Ramos (cell line): ENCODE measurements around the gene DYDC2.

Source experiments
- in situ Hi-C: fragments of 300-500 bp; cut with MboI; formaldehyde crosslinking; loops from one replicate; pipeline ENCODE4 v1.14.3; 2022; ENCODE audit warnings: low sequenced_read_pairs; ENCODE audit not compliant: unreplicated experiment

DYDC2 gene

DNA sequence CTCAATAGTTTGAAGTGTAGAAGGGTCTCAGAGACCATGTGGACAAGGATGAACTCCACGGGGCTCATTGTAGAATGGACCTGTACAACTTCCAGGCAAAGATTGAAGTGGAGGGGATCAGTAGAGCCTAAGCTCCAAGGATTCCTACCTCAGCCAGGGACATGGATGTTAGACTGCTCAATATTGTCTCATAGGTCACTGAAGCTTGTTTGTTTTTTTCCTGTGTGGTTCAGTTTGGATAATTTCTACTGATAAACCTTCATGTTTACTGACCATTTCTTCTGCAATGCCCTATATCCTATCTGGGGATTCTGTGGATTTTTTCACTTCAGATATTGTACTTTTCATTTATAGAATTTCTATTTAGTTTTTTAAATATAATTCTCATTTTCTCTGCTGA is 8.9 kb downstream of the DYDC2 start:
- in situ Hi-C loops, result no loop called here

- in situ Hi-C loops, result no loop called here
Observed at GRCh38 chr10:80371467-80371866, 14.9 kb downstream of the DYDC2 start.

DNA sequence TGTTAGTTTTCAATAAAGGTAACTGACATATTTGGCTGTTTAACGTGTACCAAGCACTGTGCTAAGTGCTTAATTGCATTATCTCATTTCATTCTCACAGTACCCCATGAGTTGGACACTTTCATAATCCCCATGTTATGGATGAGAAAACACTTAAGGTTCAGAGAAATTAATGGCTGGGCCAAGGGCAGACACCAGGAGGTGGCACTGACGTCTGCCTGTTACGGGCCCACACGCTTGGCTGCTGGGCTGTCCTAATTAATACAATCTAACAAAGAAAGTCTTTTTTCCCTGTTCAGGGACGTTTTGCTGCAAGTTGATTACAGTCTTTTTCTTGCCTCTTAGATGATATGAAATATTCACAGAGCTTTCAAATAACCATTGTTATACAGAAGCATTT is 16.1 kb downstream of the DYDC2 start:
- in situ Hi-C loops, result no loop called here

GRCh38 chr10:80373502-80373901 is 16.9 kb downstream of the DYDC2 start:
- in situ Hi-C loops, result no loop called here

- in situ Hi-C loops, result no loop called here
Observed at GRCh38 chr10:80379701-80380100, 23.1 kb downstream of the DYDC2 start.

DNA sequence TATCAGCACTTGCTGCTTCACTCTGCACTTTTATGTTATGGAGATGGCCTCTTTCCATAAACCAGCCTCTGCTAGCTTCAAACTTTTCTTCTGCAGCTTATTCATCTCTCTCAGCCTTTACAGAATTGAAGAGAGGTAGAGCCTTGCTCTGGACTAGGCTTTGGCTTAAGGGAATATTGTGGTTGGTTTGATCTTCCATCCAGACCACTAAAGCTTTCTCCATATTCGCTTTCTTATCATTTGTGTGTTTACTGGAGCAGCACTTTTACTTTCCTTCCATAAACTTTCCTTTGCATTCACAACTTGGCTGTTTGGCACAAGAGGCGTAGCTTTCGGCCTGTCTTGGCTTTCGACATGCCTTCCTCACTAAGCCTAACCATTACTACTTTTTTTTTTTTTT is 23.6 kb downstream of the DYDC2 start:
- in situ Hi-C loops, result no loop called here

GRCh38 chr10:80382989-80383388 is 26.4 kb downstream of the DYDC2 start:
- in situ Hi-C loops, result no loop called here

- in situ Hi-C loops, result no loop called here
Observed at GRCh38 chr10:80390740-80391139, 34.2 kb downstream of the DYDC2 start.

DNA sequence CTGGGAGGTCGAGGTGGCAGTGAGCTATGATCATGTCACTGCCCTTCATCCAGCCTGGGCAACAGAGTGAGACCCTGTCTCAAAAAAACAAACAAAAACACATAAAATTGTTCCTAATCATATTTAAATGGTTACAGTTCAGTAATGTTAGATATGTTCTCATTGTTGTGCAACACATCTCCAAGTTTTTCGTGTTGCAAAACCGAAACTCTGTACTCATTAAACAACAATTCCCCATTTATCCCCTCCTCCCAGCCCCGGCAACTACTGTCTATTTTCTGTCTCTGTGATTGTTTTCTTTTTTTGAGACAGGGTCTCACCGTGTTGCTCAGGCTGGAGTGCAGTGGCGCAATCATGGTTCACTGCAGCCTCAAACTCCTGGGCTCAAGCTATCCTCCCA is 35.7 kb downstream of the DYDC2 start:
- in situ Hi-C loops, result no loop called here

DNA sequence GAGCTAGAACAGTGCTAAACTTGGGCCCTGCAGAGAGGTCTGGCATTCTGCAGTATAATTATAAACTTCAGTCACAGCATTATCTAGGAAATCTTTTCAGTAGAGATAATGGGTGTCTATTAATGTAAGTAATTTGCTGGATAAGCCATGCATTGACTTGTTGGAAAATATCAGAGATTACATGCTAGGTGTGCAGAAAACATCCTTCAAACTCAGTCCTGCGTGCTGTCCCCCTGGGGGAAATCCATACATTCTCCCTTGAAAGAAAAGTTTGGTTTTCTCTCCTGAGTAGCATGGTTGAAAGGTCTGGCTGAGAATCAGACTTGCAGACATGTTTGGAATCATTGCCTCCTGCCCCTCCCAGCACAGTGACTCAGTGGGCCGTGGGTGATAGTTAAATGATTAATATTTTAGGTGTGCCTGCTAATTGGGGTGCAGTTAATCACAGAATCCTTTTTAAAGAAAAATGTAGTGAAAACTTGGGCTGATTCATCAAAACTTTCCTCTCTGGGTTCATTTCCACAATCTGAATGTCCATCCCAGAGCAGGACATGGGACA is 37.9 kb downstream of the DYDC2 start:
- in situ Hi-C loops, result no loop called here

- in situ Hi-C loops, result no loop called here
Observed at GRCh38 chr10:80397014-80397413, 40.4 kb downstream of the DYDC2 start.

- in situ Hi-C loops, result no loop called here
Observed at GRCh38 chr10:80400136-80400804, 43.7 kb downstream of the DYDC2 start.

GRCh38 chr10:80405035-80405434 is 48.5 kb downstream of the DYDC2 start:
- in situ Hi-C loops, result no loop called here

DNA sequence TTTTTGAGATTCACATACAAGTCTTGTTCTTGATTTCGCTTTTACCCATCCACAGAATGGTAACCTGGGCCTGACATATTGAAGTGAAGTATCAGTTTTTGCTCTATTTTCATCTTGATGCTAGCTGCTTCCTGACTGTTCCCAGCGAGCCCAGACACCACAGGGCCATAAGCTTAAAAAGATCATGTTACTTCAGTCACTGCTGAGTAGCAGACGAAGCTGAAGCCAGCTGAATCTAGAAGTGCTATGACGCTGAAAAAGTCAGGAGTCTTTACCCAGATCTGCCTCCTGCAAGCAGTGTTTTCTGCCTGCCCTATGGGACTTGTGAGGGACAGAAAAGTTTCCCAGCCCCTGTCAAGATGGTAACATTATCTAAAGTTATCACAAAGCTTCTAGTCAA is 49.0 kb downstream of the DYDC2 start:
- in situ Hi-C loops, result no loop called here

DNA sequence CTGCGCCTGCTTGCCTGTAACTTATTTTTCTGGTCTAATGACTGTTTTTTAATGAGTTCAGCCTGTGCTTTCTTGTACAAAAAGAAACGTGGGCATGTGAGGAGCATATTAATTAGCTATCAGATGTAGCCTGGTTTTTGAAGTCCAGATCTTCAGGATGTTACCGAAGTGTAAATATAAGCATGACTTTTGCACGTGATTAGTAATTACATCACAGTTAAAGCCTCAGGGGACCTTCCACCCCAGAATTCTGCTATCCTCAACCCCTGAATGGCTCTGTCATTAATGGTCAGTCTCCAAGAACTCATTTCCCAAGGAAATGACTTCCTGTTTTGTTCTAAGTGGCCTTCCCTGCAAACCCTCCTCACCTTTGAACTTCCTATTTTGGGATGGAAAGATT is 49.6 kb downstream of the DYDC2 start:
- in situ Hi-C loops, result no loop called here

DNA sequence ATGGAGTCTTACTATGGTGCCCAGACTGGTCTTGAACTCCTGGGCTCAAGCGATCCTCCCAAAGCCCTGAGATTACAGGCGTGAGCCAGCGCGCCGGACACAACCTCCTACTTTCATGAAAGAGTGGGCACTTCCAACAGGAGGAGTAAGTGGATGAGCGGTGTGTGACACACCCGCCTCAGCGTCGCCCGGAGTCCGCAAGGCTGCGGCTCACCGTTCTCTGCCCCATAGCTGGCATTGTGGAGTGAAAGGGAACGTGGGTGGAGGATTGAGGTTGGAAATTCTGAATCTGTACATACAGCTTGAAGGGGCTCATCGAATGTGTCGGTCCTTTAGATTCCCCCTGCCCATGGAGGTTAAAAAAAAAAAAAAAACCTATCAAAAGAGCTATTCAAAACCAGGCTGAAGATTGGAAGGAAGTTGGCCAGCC is 51.2 kb downstream of the DYDC2 start:
- in situ Hi-C loops, result no loop called here

- in situ Hi-C loops, result no loop called here
Observed at GRCh38 chr10:80408242-80409101, 51.9 kb downstream of the DYDC2 start, which contains the start of gene PRXL2A. Gene PRXL2A (plus strand): TSS chr10:80408551. CDS start chr10:80420468, 11,917 bp downstream.

DNA sequence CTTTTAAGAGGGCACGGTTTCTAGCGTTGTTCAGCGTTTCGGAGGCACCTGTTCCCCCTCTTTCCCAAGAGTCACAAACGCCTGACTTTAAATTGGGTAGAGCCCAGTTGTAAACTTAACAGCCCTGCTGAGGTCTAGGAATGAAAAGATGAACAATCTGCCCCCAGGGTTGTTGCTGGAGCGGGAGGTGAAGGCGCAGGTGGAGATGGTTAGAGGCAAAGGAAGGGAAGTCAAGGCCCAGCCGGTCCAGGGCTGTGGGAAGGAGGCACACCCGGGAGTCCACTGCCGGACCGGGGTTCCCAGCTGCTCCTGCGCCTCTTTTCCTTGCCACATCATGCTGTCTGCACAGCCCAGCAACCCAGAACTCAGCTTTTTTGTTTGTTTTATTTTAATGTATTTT is 52.5 kb downstream of the DYDC2 start:
- in situ Hi-C loops, result no loop called here

DNA sequence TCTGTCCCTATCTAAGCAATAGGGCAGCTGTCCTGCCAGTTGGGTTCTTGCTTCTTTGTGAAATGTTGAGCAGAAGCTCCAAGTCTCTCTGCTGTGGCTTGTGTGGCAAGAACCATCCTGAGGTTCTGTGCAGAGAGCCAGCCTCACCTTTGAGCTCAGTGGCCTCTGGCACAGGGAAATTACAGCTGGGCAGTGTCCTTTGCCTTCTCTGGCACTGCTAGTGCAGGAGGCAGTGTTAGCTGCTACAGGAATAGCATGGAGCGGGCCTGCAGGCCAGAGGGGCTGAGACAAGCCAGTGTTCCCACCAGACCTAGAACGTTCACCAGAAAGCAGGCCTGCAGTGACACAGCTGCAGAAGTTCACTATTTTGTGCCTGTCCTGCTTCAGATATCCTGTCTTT is 53.5 kb downstream of the DYDC2 start:
- in situ Hi-C loops, result no loop called here

GRCh38 chr10:80410578-80411145 is 54.1 kb downstream of the DYDC2 start:
- in situ Hi-C loops, result no loop called here

DNA sequence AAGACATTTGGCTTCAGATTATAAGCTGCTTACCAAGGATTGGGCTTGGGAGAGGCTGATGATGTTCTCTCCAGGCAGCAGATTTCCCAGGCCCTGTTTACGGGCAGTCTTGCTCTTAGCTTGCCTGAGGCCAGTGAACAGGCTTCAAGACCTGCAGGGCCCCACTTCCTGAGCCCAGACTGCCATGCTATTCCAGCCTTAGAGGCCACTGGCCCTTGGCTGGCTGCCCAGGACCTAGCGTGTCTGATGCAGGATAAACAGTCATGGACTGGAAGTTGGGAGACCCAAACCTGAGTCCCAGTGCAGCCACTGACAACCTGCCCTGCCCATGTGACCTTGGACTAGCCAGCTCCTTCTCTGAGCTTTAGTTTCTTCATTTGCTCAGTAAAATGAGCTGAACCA is 54.7 kb downstream of the DYDC2 start:
- in situ Hi-C loops, result no loop called here
